GF-D8 (cell line): ENCODE results near the gene DSTN.

Experiments
- DNase-seq: peaks from one replicate; lab custom pipeline; 2025; lab: John Stamatoyannopoulos, UW

The DSTN gene

GRCh38 chr20:17624551-17625245, 54.8 kb downstream of the DSTN start:
- DNase-seq, result no peak

GRCh38 chr20:17625246-17626051, 55.6 kb downstream of the DSTN start:
- DNase-seq, result no peak

- DNase-seq, result no peak
Measured at GRCh38 chr20:17626217-17627007, 56.5 kb downstream of the DSTN start.

- no peak for DNase-seq
Measured at GRCh38 chr20:17627101-17627955, 57.5 kb downstream of the DSTN start.

GRCh38 chr20:17628101-17628841, 58.4 kb downstream of the DSTN start:
- no peak for DNase-seq

GRCh38 chr20:17629025-17629424, 59.1 kb downstream of the DSTN start:
- no peak for DNase-seq

GRCh38 chr20:17629678-17630089, 59.8 kb downstream of the DSTN start:
- DNase-seq, result no peak

- DNase-seq, result no peak
Measured at GRCh38 chr20:17630151-17630805, 60.4 kb downstream of the DSTN start.

- no peak for DNase-seq
Measured at GRCh38 chr20:17630806-17631195, 60.9 kb downstream of the DSTN start.

- DNase-seq, result no peak
Measured at GRCh38 chr20:17631576-17632319, 61.9 kb downstream of the DSTN start.

GRCh38 chr20:17633221-17633849, 63.5 kb downstream of the DSTN start:
- DNase-seq, result no peak

- no peak for DNase-seq
Measured at GRCh38 chr20:17633850-17634500, 64.1 kb downstream of the DSTN start.

GRCh38 chr20:17634661-17635331, 64.9 kb downstream of the DSTN start:
- no peak for DNase-seq

GRCh38 chr20:17635332-17636244, 65.7 kb downstream of the DSTN start:
- DNase-seq, result no peak

GRCh38 chr20:17636523-17637412, 66.9 kb downstream of the DSTN start:
- no peak for DNase-seq

GRCh38 chr20:17637413-17637780, 67.5 kb downstream of the DSTN start:
- no peak for DNase-seq
